ENCODE results near the gene IQGAP1.

Gene IQGAP1

GRCh38 chr15:90441027-90441426 lies 53.0 kb downstream of the IQGAP1 start:
- Histone ChIP-seq H3K9ac (no peak overlapping the region), H3K9me3 (ENCODE audit: control insufficient read depth, low read length) (no peaks in the 10 kb centered on the region), H3K4me3 (ENCODE audit: low read depth, low read length) (no peak overlapping the region), H3K4me1 (peaks cover 3% of the 10 kb centered on the region), H3K79me2 (no peaks in the 10 kb centered on the region), H3K27me3 (ENCODE audit: control insufficient read depth, insufficient read depth, low read length) (no peaks in the 10 kb centered on the region), H3K27ac (no peak overlapping the region), H2AFZ (no peak overlapping the region), H3K4me2 (ENCODE audit: low read length) (no peak overlapping the region), H3K36me3 (ENCODE audit: control insufficient read depth, insufficient read depth, low read length) (no peaks in the 10 kb centered on the region)
- TF ChIP-seq CTCF (IDR thresholded peaks at IDR 0.05): no peak

- Histone ChIP-seq H3K9ac (no peak overlapping the region), H3K9me3 (ENCODE audit: control insufficient read depth, low read length) (no peaks in the 10 kb centered on the region), H3K27me3 (ENCODE audit: control insufficient read depth, insufficient read depth, low read length) (no peaks in the 10 kb centered on the region), H3K27ac (no peak overlapping the region), H3K36me3 (ENCODE audit: control insufficient read depth, insufficient read depth, low read length) (no peaks in the 10 kb centered on the region), H3K4me1 (peaks cover 5% of the 10 kb centered on the region), H3K79me2 (no peaks in the 10 kb centered on the region), H3K4me2 (ENCODE audit: low read length) (no peak overlapping the region), H3K4me3 (ENCODE audit: low read depth, low read length) (no peak overlapping the region), H2AFZ (no peak overlapping the region)
- no peak for TF ChIP-seq CTCF (IDR thresholded peaks at IDR 0.05)
Measured at GRCh38 chr15:90442423-90442822, 54.4 kb downstream of the IQGAP1 start.

- Histone ChIP-seq H3K4me2 (ENCODE audit: low read length) (no peak overlapping the region), H3K27me3 (ENCODE audit: control insufficient read depth, insufficient read depth, low read length) (no peaks in the 10 kb centered on the region), H3K36me3 (ENCODE audit: control insufficient read depth, insufficient read depth, low read length) (no peaks in the 10 kb centered on the region), H3K4me1 (peaks cover 23% of the 10 kb centered on the region), H3K4me3 (ENCODE audit: low read depth, low read length) (no peak overlapping the region), H3K9me3 (ENCODE audit: control insufficient read depth, low read length) (no peaks in the 10 kb centered on the region), H3K27ac (peak overlapping the region; percentile 61), H3K9ac (no peak overlapping the region), H2AFZ (no peak overlapping the region), H3K79me2 (no peaks in the 10 kb centered on the region)
- TF ChIP-seq CTCF (IDR thresholded peaks at IDR 0.05): no peak
Measured at GRCh38 chr15:90449206-90449735, 61.2 kb downstream of the IQGAP1 start.

GRCh38 chr15:90451053-90451850 lies 63.2 kb downstream of the IQGAP1 start:
- H3K4me2 ChIP-seq (ENCODE audit: low read length): peak overlapping the region; percentile 52
- H3K9ac ChIP-seq: no peak overlapping the region
- no peaks in the 10 kb centered on the region for H3K79me2 ChIP-seq
- no peaks in the 10 kb centered on the region for H3K27me3 ChIP-seq (ENCODE audit: control insufficient read depth, insufficient read depth, low read length)
- H3K9me3 ChIP-seq (ENCODE audit: control insufficient read depth, low read length): no peaks in the 10 kb centered on the region
- no peak for TF ChIP-seq CTCF (IDR thresholded peaks at IDR 0.05)
- H3K4me1 ChIP-seq: peaks cover 19% of the 10 kb centered on the region
- no peak overlapping the region for H2AFZ ChIP-seq
- peak overlapping the region; percentile 86 for H3K27ac ChIP-seq
- H3K36me3 ChIP-seq (ENCODE audit: control insufficient read depth, insufficient read depth, low read length): no peaks in the 10 kb centered on the region
- H3K4me3 ChIP-seq (ENCODE audit: low read depth, low read length): no peak overlapping the region

GRCh38 chr15:90456236-90456635 lies 68.2 kb downstream of the IQGAP1 start:
- no peaks in the 10 kb centered on the region for H3K36me3 ChIP-seq (ENCODE audit: control insufficient read depth, insufficient read depth, low read length)
- H3K4me3 ChIP-seq (ENCODE audit: low read depth, low read length): no peak overlapping the region
- H3K9me3 ChIP-seq (ENCODE audit: control insufficient read depth, low read length): no peaks in the 10 kb centered on the region
- H3K4me2 ChIP-seq (ENCODE audit: low read length): no peak overlapping the region
- H3K27me3 ChIP-seq (ENCODE audit: control insufficient read depth, insufficient read depth, low read length): no peaks in the 10 kb centered on the region
- no peak overlapping the region for H3K9ac ChIP-seq
- no peak overlapping the region for H2AFZ ChIP-seq
- H3K4me1 ChIP-seq: peaks cover 10% of the 10 kb centered on the region
- no peaks in the 10 kb centered on the region for H3K79me2 ChIP-seq
- TF ChIP-seq CTCF (IDR thresholded peaks at IDR 0.05): no peak
- no peak overlapping the region for H3K27ac ChIP-seq

Measured in parathyroid adenoma (tissue), 2 donors.